Skeletal muscle tissue (tissue), 4 donors: ENCODE measurements around the gene ZNF468. TPM values are rescaled to one million over a fixed set of nuclear protein-coding genes. Genes with fewer than 3 reads are reported as not detected.
"Not testable (repeated sequence)": the region's sequence is repeated elsewhere in the genome, so short reads cannot be mapped to it uniquely, and the experiment has no call there.

Source experiments
- H3K27ac ChIP-seq: one replicate; pipeline ENCODE4 v1.7.0; 2013; ENCODE audit warnings: mild to moderate bottlenecking, low read depth, low read length, inconsistent platforms
- H3K27me3 ChIP-seq, 3 donors: one replicate each; pipeline ENCODE4 v1.7.0; 2013; ENCODE audit warnings: low read length in 3 of 3; ENCODE audit not compliant: control insufficient read depth in 3 of 3, insufficient read depth in 3 of 3
- H3K36me3 ChIP-seq, 3 donors: one replicate each; pipeline ENCODE4 v1.7.0; 2013; ENCODE audit warnings: low read length in 3 of 3; ENCODE audit not compliant: control insufficient read depth in 3 of 3, insufficient read depth in 3 of 3
- H3K4me1 ChIP-seq, 3 donors: one replicate each; pipeline ENCODE4 v1.7.0; 2013; ENCODE audit warnings: low read length in 3 of 3, mild to moderate bottlenecking in 3 of 3; ENCODE audit not compliant: control insufficient read depth in 3 of 3, insufficient read depth in 3 of 3
- H3K4me3 ChIP-seq, 3 donors: one replicate each; pipeline ENCODE4 v1.7.0; 2013; ENCODE audit warnings: low read length in 3 of 3
- H3K9ac ChIP-seq, 3 donors: one replicate each; pipeline ENCODE4 v1.7.0; 2013; ENCODE audit warnings: low read length in 3 of 3, mild to moderate bottlenecking in 3 of 3, moderate library complexity in 2 of 3, low read depth in 1 of 3
- H3K9me3 ChIP-seq, 3 donors: one replicate each; pipeline ENCODE4 v1.7.0; 2013; ENCODE audit warnings: low read length in 3 of 3; ENCODE audit not compliant: control insufficient read depth in 3 of 3
- total RNA-seq: library from RNA; depleted of rRNA; stranded (reverse); fragments of >200 nt; gene quantifications from one replicate; pipeline ENCODE4 v1.2.3, GENCODE V29; 2014
- donor health status: Osteomylitis.

The ZNF468 gene
- total RNA-seq, 1 donor from 2014 or later = 14.6 TPM

DNA sequence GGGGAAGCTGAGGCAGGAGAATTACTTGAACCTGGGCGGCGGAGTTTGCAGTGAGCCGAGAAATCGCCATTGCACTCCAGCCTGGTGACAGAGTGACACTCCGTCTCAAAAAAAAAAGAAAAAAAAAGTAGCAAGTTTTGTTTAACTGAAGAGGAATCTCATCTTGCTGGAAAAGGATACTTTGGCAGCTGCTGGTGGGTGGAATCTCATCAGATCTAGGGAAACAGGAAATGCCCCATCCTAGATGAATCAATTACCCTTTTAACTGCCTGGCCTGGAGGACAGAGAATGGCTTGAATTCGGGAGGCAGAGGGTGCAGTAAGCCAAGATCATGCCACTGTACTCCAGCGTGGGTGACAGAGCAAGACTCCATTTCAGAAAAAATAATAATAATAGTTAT is 31.7 kb upstream of the ZNF468 start:
- Histone ChIP-seq H3K36me3 (peaks cover 39 to 47% (median 45%) of the 10 kb centered on the region in 3 donors), H3K4me3 (no peak overlapping the region), H3K9ac (no peak overlapping the region), H3K27ac (no peak overlapping the region), H3K4me1 (no peaks in the 10 kb centered on the region), H3K27me3 (no peaks in the 10 kb centered on the region), H3K9me3 (no peaks in the 10 kb centered on the region)

GRCh38 chr19:52880895-52881389 is 23.5 kb upstream of the ZNF468 start:
- H3K4me1 ChIP-seq = no peaks in the 10 kb centered on the region
- no peak overlapping the region for H3K9ac ChIP-seq
- H3K9me3 ChIP-seq = peaks cover 0 to 9% (median 2%) of the 10 kb centered on the region in 3 donors
- H3K27ac ChIP-seq = no peak overlapping the region
- no peaks in the 10 kb centered on the region for H3K27me3 ChIP-seq
- no peak overlapping the region for H3K4me3 ChIP-seq
- peaks cover 48 to 67% (median 58%) of the 10 kb centered on the region in 3 donors for H3K36me3 ChIP-seq

GRCh38 chr19:52872996-52873395 is 15.6 kb upstream of the ZNF468 start:
- H3K27ac ChIP-seq, H3K9ac ChIP-seq: not testable (repeated sequence)

DNA sequence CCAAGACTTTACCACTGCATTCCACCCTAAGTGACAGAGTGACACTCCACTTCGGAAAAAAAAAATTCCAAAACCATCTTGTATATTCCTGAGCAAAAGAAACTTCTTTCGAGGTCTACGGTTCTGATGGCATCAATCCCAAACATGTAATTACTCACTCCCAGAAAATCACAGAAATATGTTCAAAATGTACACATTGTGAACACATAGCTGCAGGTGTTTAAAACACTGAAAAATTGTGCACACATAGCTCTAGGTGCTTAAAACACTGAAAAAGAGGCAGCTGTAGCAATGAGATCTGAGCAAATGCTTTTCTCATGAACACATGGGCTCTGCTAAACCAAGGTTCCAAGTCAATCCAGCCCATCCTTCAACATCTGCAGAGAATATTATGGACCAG is 14.0 kb upstream of the ZNF468 start:
- H3K9me3 ChIP-seq = no peaks in the 10 kb centered on the region
- H3K27ac ChIP-seq = no peak overlapping the region
- H3K4me3 ChIP-seq = no peak overlapping the region
- H3K4me1 ChIP-seq = no peaks in the 10 kb centered on the region
- no peak overlapping the region for H3K9ac ChIP-seq
- H3K27me3 ChIP-seq = no peaks in the 10 kb centered on the region
- H3K36me3 ChIP-seq = no peaks in the 10 kb centered on the region

More at GRCh38 chr19:52872996-52873395, 15.6 kb upstream of the ZNF468 start:
- H3K36me3 ChIP-seq, H3K27me3 ChIP-seq, H3K9me3 ChIP-seq, H3K4me3 ChIP-seq, H3K4me1 ChIP-seq: not testable (repeated sequence)

DNA sequence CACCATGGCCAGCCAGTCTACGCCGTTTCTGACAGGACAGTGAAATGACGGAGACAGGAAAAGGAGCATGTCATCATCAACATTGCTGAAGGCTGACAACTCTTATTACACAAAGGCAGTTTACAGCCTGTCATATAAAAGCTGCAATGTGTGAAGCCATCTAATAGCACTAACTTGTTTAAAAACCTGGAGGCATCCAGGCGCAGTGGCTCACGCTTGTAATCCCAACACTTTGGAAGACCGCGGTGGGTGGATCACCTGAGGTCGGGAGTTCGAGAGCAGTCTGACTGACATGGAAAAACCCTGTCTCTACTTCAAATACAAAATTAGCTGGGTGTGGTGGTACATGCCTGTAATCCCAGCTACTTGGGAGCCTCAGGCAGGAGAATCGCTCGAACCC is 10.6 kb upstream of the ZNF468 start:
- not testable (repeated sequence) for H3K4me3 ChIP-seq, H3K9me3 ChIP-seq, H3K27me3 ChIP-seq, H3K4me1 ChIP-seq, H3K36me3 ChIP-seq, H3K9ac ChIP-seq, H3K27ac ChIP-seq

GRCh38 chr19:52856540-52857377 is 660 bp downstream of the ZNF468 start:
- Histone ChIP-seq H3K9ac (peak overlapping the region; percentile 69 to 78 (median 71)), H3K4me3 (peak overlapping the region; percentile 71 to 83 (median 79)), H3K36me3 (peaks cover 6 to 11% (median 7%) of the 10 kb centered on the region in 3 donors)
- not testable (repeated sequence) for H3K9me3 ChIP-seq, H3K4me1 ChIP-seq, H3K27me3 ChIP-seq, H3K27ac ChIP-seq

DNA sequence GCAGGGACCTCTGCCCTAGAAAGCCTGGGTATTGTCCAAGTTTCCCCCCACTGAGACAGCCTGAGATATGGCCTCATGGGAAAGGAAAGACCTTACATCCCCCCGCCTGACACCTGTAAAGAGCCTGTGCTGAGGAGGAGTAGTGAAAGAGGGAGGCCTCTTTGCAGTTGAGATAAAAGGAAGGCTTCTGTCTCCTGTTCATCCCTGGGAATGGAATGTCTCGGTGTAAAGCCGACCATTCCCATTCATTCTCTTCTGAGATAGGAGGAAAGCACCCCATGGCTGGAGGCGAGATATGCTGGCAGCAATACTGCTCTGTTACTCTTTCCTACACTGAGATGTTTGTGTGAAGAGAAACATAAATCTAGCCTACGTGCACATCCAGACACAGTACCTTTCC is 10.1 kb downstream of the ZNF468 start:
- H3K27me3 ChIP-seq = not testable (repeated sequence)

DNA sequence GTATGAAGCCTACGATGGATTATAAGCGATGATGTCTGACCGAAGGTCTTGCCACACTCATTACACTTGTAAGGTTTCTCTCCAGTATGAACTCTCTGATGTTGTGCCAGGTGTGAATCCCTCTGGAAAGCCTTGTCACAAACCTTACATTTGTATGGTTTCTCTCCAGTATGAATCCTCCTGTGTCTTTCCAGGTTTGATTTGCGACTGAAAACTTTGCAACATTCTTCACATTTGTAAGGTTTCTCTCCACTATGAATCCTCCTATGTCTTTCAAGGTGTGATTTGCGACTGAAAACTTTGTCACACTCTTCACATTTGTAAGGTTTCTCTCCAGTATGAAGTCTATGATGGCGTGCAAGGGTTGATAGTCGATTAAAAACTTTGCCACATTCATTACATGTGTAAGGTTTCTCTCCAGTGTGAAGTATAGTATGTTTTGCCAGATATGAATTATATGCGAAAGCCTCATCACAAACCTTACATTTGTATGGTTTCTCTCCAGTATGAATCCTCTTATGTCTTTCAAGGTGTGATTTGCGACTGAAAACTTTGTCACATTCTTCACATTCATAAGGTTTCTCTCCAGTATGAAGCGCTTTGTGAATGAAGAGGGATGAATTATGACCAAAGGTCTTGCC is 16.5 kb downstream of the ZNF468 start:
- H3K9me3 ChIP-seq = peaks cover 2 to 29% (median 3%) of the 10 kb centered on the region in 3 donors
- not testable (repeated sequence) for H3K4me1 ChIP-seq, H3K27ac ChIP-seq, H3K9ac ChIP-seq, H3K27me3 ChIP-seq
- H3K36me3 ChIP-seq = peaks cover 52 to 61% (median 60%) of the 10 kb centered on the region in 3 donors
- peak overlapping the region in 1 of 3 donors; percentile 1 for H3K4me3 ChIP-seq

More for the DNA sequence above, 10.1 kb downstream of the ZNF468 start:
- H3K9me3 ChIP-seq, H3K27ac ChIP-seq, H3K4me1 ChIP-seq, H3K9ac ChIP-seq, H3K4me3 ChIP-seq: not testable (repeated sequence)
- peaks cover 41 to 58% (median 51%) of the 10 kb centered on the region in 3 donors for H3K36me3 ChIP-seq

GRCh38 chr19:52834289-52834688 is 23.1 kb downstream of the ZNF468 start:
- not testable (repeated sequence) for H3K36me3 ChIP-seq, H3K27ac ChIP-seq, H3K27me3 ChIP-seq, H3K4me3 ChIP-seq, H3K9me3 ChIP-seq, H3K4me1 ChIP-seq, H3K9ac ChIP-seq

- H3K9ac ChIP-seq, H3K27ac ChIP-seq, H3K27me3 ChIP-seq, H3K9me3 ChIP-seq, H3K4me1 ChIP-seq, H3K4me3 ChIP-seq, H3K36me3 ChIP-seq: not testable (repeated sequence)
These were observed 23.9 kb downstream of the ZNF468 start for GRCh38 chr19:52833541-52833940.
